ENCODE measurements around the gene HYAL3. TPM values are rescaled to one million over a fixed set of nuclear protein-coding genes. Genes with fewer than 3 reads are reported as not detected.
A peak's percentile ranks its signal among the peaks of the same experiment; 100 is the strongest.

HYAL3 gene
- total RNA-seq, 1 experiment from 2014 or later = 10.3 TPM

- H4K20me1 ChIP-seq (ENCODE audit: insufficient read depth) = no peaks in the 10 kb centered on the region
- H3K4me3 ChIP-seq (replicated peaks in 1 of 2; ENCODE audit: low read depth in 1 of 2, low read length in 2 of 2) = no peak overlapping the region
- H3K27me3 ChIP-seq (ENCODE audit: insufficient read depth, low read length) = no peaks in the 10 kb centered on the region
- no peak for DNase-seq (ENCODE audit: low read depth, low spot score)
- no TSS peak for BruUV-seq (replicated peaks)
- no peaks in the 10 kb centered on the region for H3K9me3 ChIP-seq (ENCODE audit: control insufficient read depth in 1 of 2, insufficient read depth in 1 of 2, low read depth in 1 of 2, low read length in 2 of 2)
- POLR2A ChIA-PET = interaction anchor here (2.5 kb wide), 1 partner anchor 27 kb away, joined by 9 read pairs; the partner anchor contains the start of gene GNAI2
- ATAC-seq = no peak
- intact Hi-C loops (cut with micrococcal nuclease) = no loop called here
- H3K4me2 ChIP-seq (ENCODE audit: low read length) = 0 out of 2 replicates have a peak overlapping the region, but pooled peaks have one; percentile 80
- no peaks in the 10 kb centered on the region for H3K9me2 ChIP-seq (ENCODE audit: insufficient read depth)
- H2AFZ ChIP-seq (ENCODE audit: low read depth, low read length, poor library complexity, severe bottlenecking) = no peak overlapping the region
- no peak overlapping the region; the same call in 1 of the 2 replicates for H3K27ac ChIP-seq (ENCODE audit: low read depth, low read length)
- RAD21 ChIA-PET (ENCODE audit: low non-redundant PET in 1 of 2, low total read pairs in 2 of 2, uncharacterized antibody in 2 of 2, unreplicated experiment in 2 of 2) = no interaction called here
- no peaks in the 10 kb centered on the region for H3K79me2 ChIP-seq (ENCODE audit: insufficient read depth, low read length)
- H3K4me1 ChIP-seq (ENCODE audit: control insufficient read depth in 1 of 2, insufficient read depth in 2 of 2, low read length in 2 of 2) = peaks cover 56 to 85% of the 10 kb centered on the region in 2 experiments
- no peak overlapping the region for H3K9ac ChIP-seq (ENCODE audit: low read length)
- TF ChIP-seq POLR2AphosphoS5 (IDR thresholded peaks at IDR 0.05; ENCODE audit: low read depth, low read length) (no peak), SP1 (IDR thresholded peaks at IDR 0.05; ENCODE audit: low read depth) (no peak), ZNF274 (IDR thresholded peaks at IDR 0.05; ENCODE audit: low read depth, low read length) (no peak), SRF (IDR thresholded peaks at IDR 0.05; ENCODE audit: low read depth) (no peak), ZBTB33 (IDR thresholded peaks at IDR 0.05; ENCODE audit: extremely low read depth, insufficient replicate concordance, low read length) (no peak), CTCF (IDR thresholded peaks at IDR 0.05 in 2 of 3, conservative IDR thresholded peaks at IDR 0.05 in 1 of 3; ENCODE audit: borderline replicate concordance in 1 of 3, insufficient read depth in 1 of 3, low read depth in 2 of 3, low read length in 2 of 3) (no peak), ATF3 (IDR thresholded peaks at IDR 0.05) (no peak), REST (IDR thresholded peaks at IDR 0.05; ENCODE audit: low read depth) (no peak), MAX (IDR thresholded peaks at IDR 0.05) (no peak), EGR1 (IDR thresholded peaks at IDR 0.05; ENCODE audit: low read depth) (no peak), SIN3A (IDR thresholded peaks at IDR 0.05; ENCODE audit: low read depth) (no peak), CEBPB (IDR thresholded peaks at IDR 0.05; ENCODE audit: low read depth) (no peak), JUND (IDR thresholded peaks at IDR 0.05) (no peak), FOSL1 (IDR thresholded peaks at IDR 0.05; ENCODE audit: low read depth) (no peak), ELF1 (IDR thresholded peaks at IDR 0.05; ENCODE audit: borderline replicate concordance, low read depth) (no peak), EZH2 (IDR thresholded peaks at IDR 0.05) (no peak), POLR2A (IDR thresholded peaks at IDR 0.05; ENCODE audit: borderline replicate concordance, extremely low read depth, insufficient read depth, insufficient read length) (no peak), ZFX (IDR thresholded peaks at IDR 0.05) (no peak), CBX3 (IDR thresholded peaks at IDR 0.05; ENCODE audit: low read depth) (no peak)
- H3K36me3 ChIP-seq (ENCODE audit: control insufficient read depth in 1 of 2, insufficient read depth in 2 of 2, low read length in 2 of 2) = peaks cover 0 to 6% of the 10 kb centered on the region in 2 experiments; a peak in 2 of 4 replicates
- CTCF ChIA-PET = interaction anchor here (0.9 to 2.9 kb wide), 5 partner anchors 16 to 85 kb away, joined by 3 to 23 read pairs (median 8); no protein-coding TSS in a partner anchor
These were observed 36.4 kb downstream of the HYAL3 start for GRCh38 chr3:50262778-50263177.

All from HCT116 (cell line).